ENCODE data around the gene NCOA5. TPM values are rescaled to one million over a fixed set of nuclear protein-coding genes. Genes with fewer than 3 reads are reported as not detected.

NCOA5 gene
- total and polyA plus RNA-seq, 4 donors = 3.2 to 10.4 (median 8.7) TPM

- Histone ChIP-seq H3K9me3 (ENCODE audit: control insufficient read depth in 4 of 4, low read length in 3 of 4) (no peaks in the 10 kb centered on the region), H3K4me1 (ENCODE audit: control insufficient read depth in 4 of 4, insufficient read depth in 4 of 4, low read length in 3 of 4) (peaks cover 16 to 58% (median 42%) of the 10 kb centered on the region in 4 donors), H3K4me3 (ENCODE audit: low read depth in 1 of 3, low read length in 3 of 3) (no peak overlapping the region), H3K9ac (ENCODE audit: low read depth in 1 of 2, low read length in 2 of 2) (no peak overlapping the region), H3K27ac (ENCODE audit: low read depth in 1 of 2, low read length in 2 of 2) (no peak overlapping the region), H3K36me3 (ENCODE audit: control insufficient read depth in 4 of 4, insufficient read depth in 3 of 4, low read depth in 1 of 4, low read length in 3 of 4) (no peaks in the 10 kb centered on the region), H3K27me3 (ENCODE audit: control insufficient read depth in 4 of 4, insufficient read depth in 4 of 4, low read length in 3 of 4) (no peaks in the 10 kb centered on the region)
- DNase-seq (ENCODE audit: low spot score) = no peak
- WGBS = 45% methylated on average over 4 of the region's 4 CpGs
- TF ChIP-seq JUND (IDR thresholded peaks at IDR 0.05) = peak; percentile 56 to 70
- no peak for TF ChIP-seq TAF1 (conservative IDR thresholded peaks at IDR 0.05)
- no peak for TF ChIP-seq SP1 (IDR thresholded peaks at IDR 0.05)
These were observed 4.4 kb downstream of the NCOA5 start for GRCh38 chr20:46085179-46085851.

- TF ChIP-seq, protein P1, sequence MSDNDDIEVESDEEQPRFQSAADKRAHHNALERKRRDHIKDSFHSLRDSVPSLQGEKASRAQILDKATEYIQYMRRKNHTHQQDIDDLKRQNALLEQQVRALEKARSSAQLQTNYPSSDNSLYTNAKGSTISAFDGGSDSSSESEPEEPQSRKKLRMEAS (IDR thresholded peaks at IDR 0.05) = no peak
- no peak for TF ChIP-seq FOXA2 (IDR thresholded peaks at IDR 0.05)
- no peak for TF ChIP-seq GABPA (IDR thresholded peaks at IDR 0.05 in 1 of 2, conservative IDR thresholded peaks at IDR 0.05 in 1 of 2)
- TF ChIP-seq JUND (IDR thresholded peaks at IDR 0.05) = no peak
- no peak for TF ChIP-seq TAF1 (conservative IDR thresholded peaks at IDR 0.05)
- no peak for TF ChIP-seq FOXA1 (IDR thresholded peaks at IDR 0.05)
- no peak for TF ChIP-seq REST (IDR thresholded peaks at IDR 0.05)
- no peak for TF ChIP-seq HNF4A (conservative IDR thresholded peaks at IDR 0.05)
- TF ChIP-seq, protein P2, sequence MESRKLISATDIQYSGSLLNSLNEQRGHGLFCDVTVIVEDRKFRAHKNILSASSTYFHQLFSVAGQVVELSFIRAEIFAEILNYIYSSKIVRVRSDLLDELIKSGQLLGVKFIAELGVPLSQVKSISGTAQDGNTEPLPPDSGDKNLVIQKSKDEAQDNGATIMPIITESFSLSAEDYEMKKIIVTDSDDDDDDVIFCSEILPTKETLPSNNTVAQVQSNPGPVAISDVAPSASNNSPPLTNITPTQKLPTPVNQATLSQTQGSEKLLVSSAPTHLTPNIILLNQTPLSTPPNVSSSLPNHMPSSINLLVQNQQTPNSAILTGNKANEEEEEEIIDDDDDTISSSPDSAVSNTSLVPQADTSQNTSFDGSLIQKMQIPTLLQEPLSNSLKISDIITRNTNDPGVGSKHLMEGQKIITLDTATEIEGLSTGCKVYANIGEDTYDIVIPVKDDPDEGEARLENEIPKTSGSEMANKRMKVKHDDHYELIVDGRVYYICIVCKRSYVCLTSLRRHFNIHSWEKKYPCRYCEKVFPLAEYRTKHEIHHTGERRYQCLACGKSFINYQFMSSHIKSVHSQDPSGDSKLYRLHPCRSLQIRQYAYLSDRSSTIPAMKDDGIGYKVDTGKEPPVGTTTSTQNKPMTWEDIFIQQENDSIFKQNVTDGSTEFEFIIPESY (IDR thresholded peaks at IDR 0.05) = no peak
- no peak for TF ChIP-seq RXRA (IDR thresholded peaks at IDR 0.05)
- TF ChIP-seq RAD21 (IDR thresholded peaks at IDR 0.05) = no peak
- TF ChIP-seq ATF3 (IDR thresholded peaks at IDR 0.05) = no peak
- Histone ChIP-seq H3K36me3 (ENCODE audit: control insufficient read depth in 4 of 4, insufficient read depth in 3 of 4, low read depth in 1 of 4, low read length in 3 of 4) (no peaks in the 10 kb centered on the region), H3K27me3 (ENCODE audit: control insufficient read depth in 4 of 4, insufficient read depth in 4 of 4, low read length in 3 of 4) (no peaks in the 10 kb centered on the region), H3K4me3 (ENCODE audit: low read depth in 1 of 3, low read length in 3 of 3) (no peak overlapping the region), H3K9ac (ENCODE audit: low read depth in 1 of 2, low read length in 2 of 2) (no peak overlapping the region), H3K9me3 (ENCODE audit: control insufficient read depth in 4 of 4, low read length in 3 of 4) (no peaks in the 10 kb centered on the region), H3K27ac (ENCODE audit: low read depth in 1 of 2, low read length in 2 of 2) (no peak overlapping the region), H3K4me1 (ENCODE audit: control insufficient read depth in 4 of 4, insufficient read depth in 4 of 4, low read length in 3 of 4) (peaks cover 16 to 58% (median 39%) of the 10 kb centered on the region in 4 donors)
- WGBS = 90% methylated on average over 3 of the region's 3 CpGs
- no peak for DNase-seq (ENCODE audit: low spot score)
These were observed 5.0 kb downstream of the NCOA5 start for GRCh38 chr20:46084805-46085178.
